ENCODE measurements around the gene XPO5. TPM values are rescaled to one million over a fixed set of nuclear protein-coding genes. Genes with fewer than 3 reads are reported as not detected.

Gene XPO5
- total and polyA plus RNA-seq, 2 experiments from 2014 or later: 28.5 to 95.2 TPM

GRCh38 chr6:43621078-43621835 is 45.4 kb upstream of the XPO5 start (continued):
- TF ChIP-seq ZNF462 (CRISPR knock-in tag; IDR thresholded peaks at IDR 0.05): no peak
- TF ChIP-seq, protein P1, sequence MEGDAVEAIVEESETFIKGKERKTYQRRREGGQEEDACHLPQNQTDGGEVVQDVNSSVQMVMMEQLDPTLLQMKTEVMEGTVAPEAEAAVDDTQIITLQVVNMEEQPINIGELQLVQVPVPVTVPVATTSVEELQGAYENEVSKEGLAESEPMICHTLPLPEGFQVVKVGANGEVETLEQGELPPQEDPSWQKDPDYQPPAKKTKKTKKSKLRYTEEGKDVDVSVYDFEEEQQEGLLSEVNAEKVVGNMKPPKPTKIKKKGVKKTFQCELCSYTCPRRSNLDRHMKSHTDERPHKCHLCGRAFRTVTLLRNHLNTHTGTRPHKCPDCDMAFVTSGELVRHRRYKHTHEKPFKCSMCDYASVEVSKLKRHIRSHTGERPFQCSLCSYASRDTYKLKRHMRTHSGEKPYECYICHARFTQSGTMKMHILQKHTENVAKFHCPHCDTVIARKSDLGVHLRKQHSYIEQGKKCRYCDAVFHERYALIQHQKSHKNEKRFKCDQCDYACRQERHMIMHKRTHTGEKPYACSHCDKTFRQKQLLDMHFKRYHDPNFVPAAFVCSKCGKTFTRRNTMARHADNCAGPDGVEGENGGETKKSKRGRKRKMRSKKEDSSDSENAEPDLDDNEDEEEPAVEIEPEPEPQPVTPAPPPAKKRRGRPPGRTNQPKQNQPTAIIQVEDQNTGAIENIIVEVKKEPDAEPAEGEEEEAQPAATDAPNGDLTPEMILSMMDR (conservative IDR thresholded peaks at IDR 0.05; ENCODE audit: low read depth in 2 of 2): no peak
- no peak for TF ChIP-seq ZNF114 (CRISPR knock-in tag; IDR thresholded peaks at IDR 0.05)
- TF ChIP-seq, protein P2, sequence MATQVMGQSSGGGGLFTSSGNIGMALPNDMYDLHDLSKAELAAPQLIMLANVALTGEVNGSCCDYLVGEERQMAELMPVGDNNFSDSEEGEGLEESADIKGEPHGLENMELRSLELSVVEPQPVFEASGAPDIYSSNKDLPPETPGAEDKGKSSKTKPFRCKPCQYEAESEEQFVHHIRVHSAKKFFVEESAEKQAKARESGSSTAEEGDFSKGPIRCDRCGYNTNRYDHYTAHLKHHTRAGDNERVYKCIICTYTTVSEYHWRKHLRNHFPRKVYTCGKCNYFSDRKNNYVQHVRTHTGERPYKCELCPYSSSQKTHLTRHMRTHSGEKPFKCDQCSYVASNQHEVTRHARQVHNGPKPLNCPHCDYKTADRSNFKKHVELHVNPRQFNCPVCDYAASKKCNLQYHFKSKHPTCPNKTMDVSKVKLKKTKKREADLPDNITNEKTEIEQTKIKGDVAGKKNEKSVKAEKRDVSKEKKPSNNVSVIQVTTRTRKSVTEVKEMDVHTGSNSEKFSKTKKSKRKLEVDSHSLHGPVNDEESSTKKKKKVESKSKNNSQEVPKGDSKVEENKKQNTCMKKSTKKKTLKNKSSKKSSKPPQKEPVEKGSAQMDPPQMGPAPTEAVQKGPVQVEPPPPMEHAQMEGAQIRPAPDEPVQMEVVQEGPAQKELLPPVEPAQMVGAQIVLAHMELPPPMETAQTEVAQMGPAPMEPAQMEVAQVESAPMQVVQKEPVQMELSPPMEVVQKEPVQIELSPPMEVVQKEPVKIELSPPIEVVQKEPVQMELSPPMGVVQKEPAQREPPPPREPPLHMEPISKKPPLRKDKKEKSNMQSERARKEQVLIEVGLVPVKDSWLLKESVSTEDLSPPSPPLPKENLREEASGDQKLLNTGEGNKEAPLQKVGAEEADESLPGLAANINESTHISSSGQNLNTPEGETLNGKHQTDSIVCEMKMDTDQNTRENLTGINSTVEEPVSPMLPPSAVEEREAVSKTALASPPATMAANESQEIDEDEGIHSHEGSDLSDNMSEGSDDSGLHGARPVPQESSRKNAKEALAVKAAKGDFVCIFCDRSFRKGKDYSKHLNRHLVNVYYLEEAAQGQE (IDR thresholded peaks at IDR 0.05; ENCODE audit: unreplicated experiment): no peak
